HepG2 (cell line): ENCODE data around the gene TANC1. TPM values are rescaled to one million over a fixed set of nuclear protein-coding genes. Genes with fewer than 3 reads are reported as not detected.
A peak's percentile ranks its signal among the peaks of the same experiment; 100 is the strongest.

ENCODE experiments used
- ATAC-seq: fragments of 200-7000 bp; cut with Tn5 transposase; 3 replicates; pipeline ENCODE4 v1.9.1; 2020; ENCODE audit warnings: mild to moderate bottlenecking, moderate library complexity
- BruUV-seq: library from RNA; stranded (reverse); fragments of 400-500 nt; replicated peaks from 2 replicates; lab custom pipeline; 2021; lab: Mats Ljungman, UMichigan
- CTCF ChIA-PET: fragments of 300-600 bp; formaldehyde crosslinking; extraction: SDS; loops from one replicate; lab custom pipeline; 2021; ENCODE audit warnings: low total read pairs, inconsistent platforms, low intra/inter-chr PET ratio; lab: Yijun Ruan, JAX
- POLR2A ChIA-PET: fragments of 350-600 bp; sonication (Branson Sonifier 250); formaldehyde crosslinking; loops from one replicate; lab custom pipeline; 2020; ENCODE audit warnings: antibody characterized with exemption, inconsistent platforms; lab: Yijun Ruan, JAX
- DNase-seq: peaks from one replicate; pipeline ENCODE4 v3.0.0-alpha.2; 2015; ENCODE audit warnings: low spot score
- FAIRE-seq: peaks from 3 replicates; lab custom pipeline; 2011; peaks lifted over from hg19 to GRCh38; lab: Jason Lieb, UNC
- H2AFZ ChIP-seq: one replicate; pipeline ENCODE4 v1.6.1; 2011; ENCODE audit warnings: low read length, inconsistent platforms
- H3K27ac ChIP-seq: fragments of 300-600 bp; 3 replicates; pipeline ENCODE4 v1.8.0; 2011; ENCODE audit warnings: mixed run types, mild to moderate bottlenecking, mixed read lengths, low read length, inconsistent platforms; ENCODE audit not compliant: insufficient read depth; ENCODE audit errors: extremely low read length
- H3K27me3 ChIP-seq, 2 experiments: fragments of 200-600 bp in 1 of 2; 2 replicates in 1 of 2; 3 replicates in 1 of 2; pipeline versions ENCODE4 v1.6.0 to v1.8.0; 2011; ENCODE audit warnings: low read length in 2 of 2, mild to moderate bottlenecking in 2 of 2, moderate library complexity in 2 of 2, inconsistent platforms in 1 of 2; ENCODE audit not compliant: insufficient read depth in 2 of 2, control insufficient read depth in 1 of 2
- H3K36me3 ChIP-seq, 2 experiments: fragments of 200-600 bp in 1 of 2; replicated peaks in 1 of 2; 2 replicates in 1 of 2; 3 replicates in 1 of 2; pipeline versions ENCODE4 v1.5.1 to v1.8.0; 2011; ENCODE audit warnings: low read length in 2 of 2, inconsistent platforms in 1 of 2; ENCODE audit not compliant: insufficient read depth in 2 of 2, control insufficient read depth in 1 of 2
- H3K4me1 ChIP-seq: 2 replicates; pipeline ENCODE4 v1.5.1; 2012; ENCODE audit warnings: low read length, inconsistent platforms; ENCODE audit not compliant: insufficient read depth
- H3K4me2 ChIP-seq: 2 replicates; pipeline ENCODE4 v1.6.0; 2011; ENCODE audit warnings: low read depth, low read length, inconsistent platforms
- H3K4me3 ChIP-seq, 3 experiments: fragments of 200-600 bp in 1 of 3; sonication (generic), shearing (Covaris generic) in 1 of 3; replicated peaks in 1 of 3; 2 replicates each; pipeline ENCODE4 v1.5.1; 2011 to 2016; ENCODE audit warnings: low read length in 3 of 3, inconsistent platforms in 2 of 3, low read depth in 2 of 3, mild to moderate bottlenecking in 2 of 3, control low read depth in 1 of 3, mixed read lengths in 1 of 3; ENCODE audit not compliant: insufficient read depth in 1 of 3
- H3K79me2 ChIP-seq: one replicate; pipeline ENCODE4 v1.6.1; 2011; ENCODE audit warnings: low read length, inconsistent platforms; ENCODE audit not compliant: insufficient read depth
- H3K9ac ChIP-seq: 2 replicates; pipeline ENCODE4 v1.6.0; 2011; ENCODE audit warnings: mild to moderate bottlenecking, low read depth, low read length, inconsistent platforms; ENCODE audit not compliant: insufficient read depth
- H3K9me3 ChIP-seq: 2 replicates; pipeline ENCODE4 v1.5.1; 2012; ENCODE audit warnings: mild to moderate bottlenecking, low read length
- H4K20me1 ChIP-seq: 2 replicates; pipeline ENCODE4 v1.6.0; 2011; ENCODE audit warnings: inconsistent platforms, mild to moderate bottlenecking, low read length, moderate library complexity; ENCODE audit not compliant: insufficient read depth
- ATF7-NPFF ChIP-seq: sonication (generic); formaldehyde crosslinking; IDR thresholded peaks from 2 replicates; pipeline ENCODE4 v1.8.1; 2023; ENCODE audit warnings: mild to moderate bottlenecking, low read depth, missing genetic modification reagents, moderate library complexity
- ATM ChIP-seq: fragments of 450-650 bp; IDR thresholded peaks from 2 replicates; pipeline ENCODE4 v1.7.1; 2017; ENCODE audit warnings: mild to moderate bottlenecking, borderline replicate concordance
- NPAS2 ChIP-seq: sonication (generic); formaldehyde crosslinking; IDR thresholded peaks from 2 replicates; pipeline ENCODE4 v1.8.0; 2022; ENCODE audit warnings: mild to moderate bottlenecking, missing genetic modification reagents, borderline replicate concordance
- ZNF10 ChIP-seq: sonication (generic); formaldehyde crosslinking; IDR thresholded peaks from 2 replicates; pipeline ENCODE4 v1.4.0; 2020; ENCODE audit warnings: mild to moderate bottlenecking, low read depth, missing genetic modification reagents, borderline replicate concordance
- ZNF180 ChIP-seq: sonication (generic); formaldehyde crosslinking; IDR thresholded peaks from 2 replicates; pipeline ENCODE4 v1.4.0; 2020; ENCODE audit warnings: low read depth, missing genetic modification reagents, borderline replicate concordance
- WGBS: methylation state at CpG from one replicate; pipeline ENCODE4 v1.1.6; 2017; ENCODE audit warnings: low lambda C conversion rate; 5-methylcytosine and 5-hydroxymethylcytosine counted together
- in situ Hi-C: cut with HindIII; loops from 2 replicates; pipeline ENCODE4 v1.10.0; 2017; ENCODE audit warnings: low pct_unique_long_range_greater_than_20kb; ENCODE audit not compliant: extremely low pct_ligation_motif_present
- intact Hi-C: fragments of 100-400 bp; cut with micrococcal nuclease; formaldehyde crosslinking; loops from one replicate; pipeline ENCODE4 v1.10.0; 2022; ENCODE audit not compliant: unreplicated experiment
- polyA plus RNA-seq, 8 experiments: library from polyadenylated mRNA; depleted of rRNA in 3 of 8; stranded (reverse) in 7 of 8; unstranded in 1 of 8; fragments of >200 nt; fragmentation: Illumina TruSeq in 4 of 8; extraction: Trizol in 4 of 8; gene quantifications; 2 replicates each; pipeline versions ENCODE4 v1.2.1 to v1.2.3, GENCODE V29; 2011 to 2016; ENCODE audit warnings: low read depth in 4 of 8, missing spikeins in 1 of 8, mixed read lengths in 1 of 8; ENCODE audit not compliant: insufficient read depth in 1 of 8
- total RNA-seq, 5 experiments: library from RNA; depleted of rRNA; stranded (reverse); fragments of >200 nt; fragmentation: Illumina TruSeq; extraction: Trizol; gene quantifications; 2 replicates each; pipeline ENCODE4 v1.2.3, GENCODE V29; 2016; ENCODE audit warnings: low read depth in 1 of 5
- TF ChIP-seq, protein P1 (sequence below): sonication (generic); formaldehyde crosslinking; conservative IDR thresholded peaks from 2 replicates; pipeline ENCODE4 v1.4.0; 2020; ENCODE audit warnings: missing genetic modification reagents
- TF ChIP-seq, protein P2 (sequence below): sonication (generic); formaldehyde crosslinking; IDR thresholded peaks from 2 replicates; pipeline ENCODE4 v1.8.0; 2022; ENCODE audit warnings: missing genetic modification reagents, mild to moderate bottlenecking, inconsistent platforms, borderline replicate concordance
- TF ChIP-seq, protein P3 (sequence below): sonication (generic); formaldehyde crosslinking; IDR thresholded peaks from 2 replicates; pipeline ENCODE4 v1.9.0; 2021; ENCODE audit warnings: missing genetic modification reagents, mild to moderate bottlenecking, borderline replicate concordance
- TF ChIP-seq, protein P4 (sequence below): sonication (generic); formaldehyde crosslinking; IDR thresholded peaks from 2 replicates; pipeline ENCODE4 v1.4.0; 2020; ENCODE audit warnings: mild to moderate bottlenecking, missing genetic modification reagents, borderline replicate concordance

TANC1 gene
- total and polyA plus RNA-seq, 2 of the 13 experiments (the other 11 are each of a cell fraction or from before 2014, with no cell fraction given) = 2.3 to 5.6 TPM

DNA sequence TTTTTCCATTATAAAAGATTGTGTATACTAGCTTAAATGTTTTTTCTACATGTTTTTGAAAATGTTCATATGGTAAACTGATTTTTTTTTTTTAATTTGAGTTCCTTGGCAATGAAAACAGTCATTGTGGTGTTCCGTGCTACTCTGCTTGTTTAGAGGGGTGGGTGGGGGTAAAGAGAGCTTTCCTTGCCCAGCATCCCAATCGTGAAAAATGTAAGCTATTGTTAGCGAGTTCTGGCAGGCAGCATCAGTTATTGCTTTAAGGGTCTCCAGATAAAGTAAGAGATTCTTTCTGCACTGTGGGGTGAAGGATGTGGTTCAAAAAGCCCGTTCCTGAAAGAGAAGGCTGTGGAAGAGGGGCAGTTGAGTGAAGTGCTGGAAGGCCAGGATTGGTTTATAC is 118.4 kb downstream of the TANC1 start:
- no peak for DNase-seq
- Histone ChIP-seq H3K79me2 (no peaks in the 10 kb centered on the region), H3K9ac (no peak overlapping the region), H2AFZ (no peak overlapping the region), H3K27me3 (no peaks in the 10 kb centered on the region), H3K36me3 (no peaks in the 10 kb centered on the region)
- in situ Hi-C loops = no loop called here
- WGBS = 56% methylated on average over 4 of the region's 4 CpGs
- TF ChIP-seq ZNF180 (CRISPR knock-in tag) = no peak
- TF ChIP-seq, protein P1, sequence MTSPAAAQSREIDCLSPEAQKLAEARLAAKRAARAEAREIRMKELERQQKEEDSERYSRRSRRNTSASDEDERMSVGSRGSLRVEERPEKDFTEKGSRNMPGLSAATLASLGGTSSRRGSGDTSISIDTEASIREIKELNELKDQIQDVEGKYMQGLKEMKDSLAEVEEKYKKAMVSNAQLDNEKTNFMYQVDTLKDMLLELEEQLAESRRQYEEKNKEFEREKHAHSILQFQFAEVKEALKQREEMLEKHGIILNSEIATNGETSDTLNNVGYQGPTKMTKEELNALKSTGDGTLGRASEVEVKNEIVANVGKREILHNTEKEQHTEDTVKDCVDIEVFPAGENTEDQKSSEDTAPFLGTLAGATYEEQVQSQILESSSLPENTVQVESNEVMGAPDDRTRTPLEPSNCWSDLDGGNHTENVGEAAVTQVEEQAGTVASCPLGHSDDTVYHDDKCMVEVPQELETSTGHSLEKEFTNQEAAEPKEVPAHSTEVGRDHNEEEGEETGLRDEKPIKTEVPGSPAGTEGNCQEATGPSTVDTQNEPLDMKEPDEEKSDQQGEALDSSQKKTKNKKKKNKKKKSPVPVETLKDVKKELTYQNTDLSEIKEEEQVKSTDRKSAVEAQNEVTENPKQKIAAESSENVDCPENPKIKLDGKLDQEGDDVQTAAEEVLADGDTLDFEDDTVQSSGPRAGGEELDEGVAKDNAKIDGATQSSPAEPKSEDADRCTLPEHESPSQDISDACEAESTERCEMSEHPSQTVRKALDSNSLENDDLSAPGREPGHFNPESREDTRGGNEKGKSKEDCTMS (CRISPR knock-in tag) = no peak
- TF ChIP-seq NPAS2 (CRISPR knock-in tag) = no peak
- TF ChIP-seq, all 625 proteins: peak for 0
- Histone ChIP-seq H4K20me1 (no peaks in the 10 kb centered on the region), H3K4me1 (no peaks in the 10 kb centered on the region), H3K9me3 (no peaks in the 10 kb centered on the region), H3K4me3 (no peak overlapping the region), H3K4me2 (no peak overlapping the region), H3K27ac (no peak overlapping the region)
- FAIRE-seq (no peak), ATAC-seq (no peak)
- no TSS peak for BruUV-seq
- ChIA-PET CTCF (no interaction called here), POLR2A (no interaction called here)
- intact Hi-C loops = no loop called here

DNA sequence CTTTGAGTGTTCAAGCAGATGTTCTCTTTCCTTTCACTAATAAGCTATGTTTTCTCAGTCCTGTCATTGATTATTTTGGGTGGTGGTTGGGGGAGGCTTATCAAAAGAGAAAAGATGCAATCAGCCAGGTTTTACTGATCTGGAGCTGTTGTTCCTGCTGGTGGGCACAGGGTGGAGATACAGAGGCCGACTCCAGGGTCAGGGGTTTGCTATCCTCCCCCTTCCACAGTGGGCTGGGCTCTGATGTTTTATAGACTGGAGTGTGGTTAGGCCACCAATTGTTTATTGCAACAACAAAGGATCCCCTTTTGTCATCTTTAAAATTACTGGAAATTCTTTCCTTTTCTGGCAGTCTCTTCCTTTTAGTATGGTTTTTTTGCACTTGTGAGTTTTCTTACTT is 120.5 kb downstream of the TANC1 start:
- ChIA-PET CTCF (no interaction called here), POLR2A (no interaction called here)
- no peaks in the 10 kb centered on the region for H3K27me3 ChIP-seq
- DNase-seq (no peak), FAIRE-seq (no peak), ATAC-seq (peak; percentile 73)
- H3K4me3 ChIP-seq = no peak overlapping the region
- in situ Hi-C loops = no loop called here
- no peak overlapping the region for H3K27ac ChIP-seq
- BruUV-seq = no TSS peak
- H3K36me3 ChIP-seq = no peaks in the 10 kb centered on the region
- H3K4me2 ChIP-seq = no peak overlapping the region
- 40% methylated on average over 1 of the region's 1 CpG for WGBS
- H3K9ac ChIP-seq = no peak overlapping the region
- no peak overlapping the region for H2AFZ ChIP-seq
- H3K4me1 ChIP-seq = no peaks in the 10 kb centered on the region
- H3K79me2 ChIP-seq = no peaks in the 10 kb centered on the region
- no peaks in the 10 kb centered on the region for H3K9me3 ChIP-seq
- intact Hi-C loops = no loop called here
- H4K20me1 ChIP-seq = no peaks in the 10 kb centered on the region
- TF ChIP-seq, protein P2, sequence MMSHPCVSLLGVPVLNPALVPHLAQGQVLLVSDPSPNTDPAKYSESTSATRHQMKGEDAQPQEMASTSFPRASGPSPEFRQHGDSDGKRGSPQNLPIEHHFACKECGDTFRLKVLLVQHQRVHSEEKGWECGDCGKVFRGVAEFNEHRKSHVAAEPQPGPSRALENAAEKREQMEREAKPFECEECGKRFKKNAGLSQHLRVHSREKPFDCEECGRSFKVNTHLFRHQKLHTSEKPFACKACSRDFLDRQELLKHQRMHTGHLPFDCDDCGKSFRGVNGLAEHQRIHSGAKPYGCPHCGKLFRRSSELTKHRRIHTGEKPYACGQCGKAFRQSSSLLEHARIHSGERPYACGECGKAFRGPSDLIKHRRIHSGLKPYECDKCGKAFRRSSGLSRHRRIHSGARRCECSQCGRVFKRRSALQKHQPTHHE (CRISPR knock-in tag) = no peak
- TF ChIP-seq ZNF10 (CRISPR knock-in tag) (no peak), ATM (no peak), ATF7-NPFF (CRISPR knock-in tag) (no peak)
- TF ChIP-seq, protein P3, sequence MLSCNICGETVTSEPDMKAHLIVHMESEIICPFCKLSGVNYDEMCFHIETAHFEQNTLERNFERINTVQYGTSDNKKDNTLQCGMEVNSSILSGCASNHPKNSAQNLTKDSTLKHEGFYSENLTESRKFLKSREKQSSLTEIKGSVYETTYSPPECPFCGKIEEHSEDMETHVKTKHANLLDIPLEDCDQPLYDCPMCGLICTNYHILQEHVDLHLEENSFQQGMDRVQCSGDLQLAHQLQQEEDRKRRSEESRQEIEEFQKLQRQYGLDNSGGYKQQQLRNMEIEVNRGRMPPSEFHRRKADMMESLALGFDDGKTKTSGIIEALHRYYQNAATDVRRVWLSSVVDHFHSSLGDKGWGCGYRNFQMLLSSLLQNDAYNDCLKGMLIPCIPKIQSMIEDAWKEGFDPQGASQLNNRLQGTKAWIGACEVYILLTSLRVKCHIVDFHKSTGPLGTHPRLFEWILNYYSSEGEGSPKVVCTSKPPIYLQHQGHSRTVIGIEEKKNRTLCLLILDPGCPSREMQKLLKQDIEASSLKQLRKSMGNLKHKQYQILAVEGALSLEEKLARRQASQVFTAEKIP = no peak
- TF ChIP-seq, protein P4, sequence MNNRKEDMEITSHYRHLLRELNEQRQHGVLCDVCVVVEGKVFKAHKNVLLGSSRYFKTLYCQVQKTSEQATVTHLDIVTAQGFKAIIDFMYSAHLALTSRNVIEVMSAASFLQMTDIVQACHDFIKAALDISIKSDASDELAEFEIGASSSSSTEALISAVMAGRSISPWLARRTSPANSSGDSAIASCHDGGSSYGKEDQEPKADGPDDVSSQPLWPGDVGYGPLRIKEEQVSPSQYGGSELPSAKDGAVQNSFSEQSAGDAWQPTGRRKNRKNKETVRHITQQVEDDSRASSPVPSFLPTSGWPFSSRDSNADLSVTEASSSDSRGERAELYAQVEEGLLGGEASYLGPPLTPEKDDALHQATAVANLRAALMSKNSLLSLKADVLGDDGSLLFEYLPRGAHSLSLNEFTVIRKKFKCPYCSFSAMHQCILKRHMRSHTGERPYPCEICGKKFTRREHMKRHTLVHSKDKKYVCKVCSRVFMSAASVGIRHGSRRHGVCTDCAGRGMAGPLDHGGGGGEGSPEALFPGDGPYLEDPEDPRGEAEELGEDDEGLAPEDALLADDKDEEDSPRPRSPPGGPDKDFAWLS = no peak
